PC-3 (cell line): ENCODE measurements around the gene PHLDA3.

Experiments
- CTCF ChIP-seq: fragments of 300-600 bp; sonication (generic); conservative IDR thresholded peaks from 2 replicates; pipeline ENCODE4 v1.5.1; 2017; ENCODE audit warnings: antibody characterized with exemption, low read depth, mild to moderate bottlenecking, low read length
- EZH2 ChIP-seq: fragments of 300-600 bp; sonication (generic); IDR thresholded peaks from one replicate; pipeline ENCODE4 v1.6.1; 2017; ENCODE audit warnings: antibody characterized with exemption, mild to moderate bottlenecking, low read length; ENCODE audit not compliant: unreplicated experiment
- EZH2phosphoT487 ChIP-seq: fragments of 300-600 bp; sonication (generic); IDR thresholded peaks from 2 replicates; pipeline ENCODE4 v1.6.1; 2018; ENCODE audit warnings: mild to moderate bottlenecking, antibody characterized with exemption, low read length, borderline replicate concordance

GRCh38 chr1:201514466-201514865 lies 45.5 kb upstream of the PHLDA3 start:
- no peak for TF ChIP-seq CTCF
- TF ChIP-seq EZH2, result no peak
- TF ChIP-seq EZH2phosphoT487, result no peak
